GM19099 (cell line): ENCODE data around the gene ZFHX2.

Experiments
- POLR2A ChIP-seq: IDR thresholded peaks from 3 replicates; pipeline ENCODE4 v1.6.1; 2011; ENCODE audit warnings: low read depth; ENCODE audit not compliant: insufficient read length; ENCODE audit errors: extremely low read depth

ZFHX2 gene

DNA sequence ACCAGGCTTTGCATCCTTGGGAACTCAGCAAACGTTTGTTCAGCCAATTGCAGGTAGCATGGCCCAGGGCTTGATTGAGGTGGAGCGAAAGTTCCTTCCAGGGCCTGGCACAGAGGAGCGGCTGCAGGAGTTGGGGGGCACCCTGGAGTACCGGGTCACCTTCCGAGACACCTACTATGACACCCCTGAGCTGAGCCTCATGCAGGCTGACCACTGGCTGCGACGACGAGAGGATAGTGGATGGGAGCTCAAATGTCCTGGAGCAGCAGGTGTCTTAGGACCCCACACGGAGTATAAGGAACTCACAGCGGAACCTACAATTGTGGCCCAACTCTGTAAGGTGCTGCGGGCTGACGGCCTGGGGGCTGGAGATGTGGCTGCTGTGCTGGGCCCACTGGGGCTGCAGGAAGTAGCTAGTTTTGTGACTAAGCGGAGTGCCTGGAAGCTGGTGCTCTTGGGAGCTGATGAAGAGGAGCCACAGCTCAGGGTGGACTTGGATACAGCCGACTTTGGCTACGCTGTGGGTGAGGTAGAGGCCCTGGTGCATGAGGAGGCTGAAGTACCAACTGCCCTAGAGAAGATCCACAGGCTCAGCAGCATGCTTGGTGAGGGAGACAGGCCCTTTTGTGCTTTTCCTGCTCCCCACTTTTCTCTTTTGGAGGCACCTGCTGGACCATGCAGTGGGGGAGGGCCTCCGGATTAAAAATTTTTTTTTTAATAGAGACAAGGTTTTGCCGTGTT is 5.3 kb upstream of the ZFHX2 start:
- peak; percentile 30 for TF ChIP-seq POLR2A

GRCh38 chr14:23555882-23556699 is 4.5 kb upstream of the ZFHX2 start, which contains the start of gene THTPA:
Gene THTPA, plus strand, starts transcription at chr14:23556271. Its CDS starts 487 bp downstream, at chr14:23556758.
- TF ChIP-seq POLR2A: peak; percentile 92

GRCh38 chr14:23555533-23555881 is 3.9 kb upstream of the ZFHX2 start:
- TF ChIP-seq POLR2A: no peak

- no peak for TF ChIP-seq POLR2A
Observed at GRCh38 chr14:23550812-23551265, 726 bp downstream of the ZFHX2 start.

GRCh38 chr14:23550131-23550811 is 1.3 kb downstream of the ZFHX2 start:
- no peak for TF ChIP-seq POLR2A

DNA sequence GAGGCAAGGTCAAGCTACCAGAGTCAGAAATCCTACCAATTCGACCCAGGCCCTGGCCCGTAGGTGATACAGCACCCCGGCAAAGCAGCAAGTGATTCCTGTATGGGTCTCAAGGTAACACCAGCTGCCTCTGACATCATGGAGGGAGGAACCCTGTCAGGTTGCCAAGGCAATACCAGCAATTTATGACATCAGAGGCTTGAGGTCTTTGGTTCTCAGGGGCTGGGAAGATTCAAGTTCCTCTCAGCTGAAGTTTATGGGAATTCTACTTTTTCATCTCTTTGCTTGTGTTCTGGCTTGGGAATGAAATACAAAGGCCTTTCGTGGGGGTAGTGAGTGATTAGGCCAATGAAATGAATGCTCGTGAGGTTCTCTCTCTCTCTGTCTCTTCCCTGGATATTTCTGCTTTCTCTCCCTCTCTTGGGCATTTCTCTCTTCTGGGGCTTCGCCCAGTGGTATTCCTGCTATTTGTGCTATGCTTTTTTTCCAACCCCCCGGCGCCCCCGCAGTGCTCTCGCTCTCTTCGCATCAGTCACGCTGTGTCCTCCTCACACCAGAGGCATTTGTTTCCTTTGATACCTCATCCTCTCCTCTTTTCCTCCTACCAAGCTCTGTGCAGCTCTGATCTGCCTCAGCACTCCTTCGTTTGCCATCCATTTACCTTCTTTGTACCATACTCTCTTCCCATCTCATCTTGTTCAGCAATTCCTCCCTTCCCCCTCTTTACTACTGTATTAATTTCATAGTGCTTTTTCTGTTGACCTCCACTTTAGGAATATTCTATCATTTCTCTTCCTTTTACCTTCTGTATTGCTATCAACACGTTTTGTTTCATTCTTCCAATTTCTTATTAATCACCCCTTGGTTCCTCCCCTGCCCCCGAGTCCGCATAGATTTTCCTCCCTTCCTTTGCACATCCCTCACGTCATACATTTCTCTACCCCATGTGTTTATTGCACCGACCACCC is 2.9 kb downstream of the ZFHX2 start:
- no peak for TF ChIP-seq POLR2A

- TF ChIP-seq POLR2A: no peak
Observed at GRCh38 chr14:23547924-23548323, 3.6 kb downstream of the ZFHX2 start.

GRCh38 chr14:23546450-23547035 is 5.0 kb downstream of the ZFHX2 start:
- TF ChIP-seq POLR2A: no peak

DNA sequence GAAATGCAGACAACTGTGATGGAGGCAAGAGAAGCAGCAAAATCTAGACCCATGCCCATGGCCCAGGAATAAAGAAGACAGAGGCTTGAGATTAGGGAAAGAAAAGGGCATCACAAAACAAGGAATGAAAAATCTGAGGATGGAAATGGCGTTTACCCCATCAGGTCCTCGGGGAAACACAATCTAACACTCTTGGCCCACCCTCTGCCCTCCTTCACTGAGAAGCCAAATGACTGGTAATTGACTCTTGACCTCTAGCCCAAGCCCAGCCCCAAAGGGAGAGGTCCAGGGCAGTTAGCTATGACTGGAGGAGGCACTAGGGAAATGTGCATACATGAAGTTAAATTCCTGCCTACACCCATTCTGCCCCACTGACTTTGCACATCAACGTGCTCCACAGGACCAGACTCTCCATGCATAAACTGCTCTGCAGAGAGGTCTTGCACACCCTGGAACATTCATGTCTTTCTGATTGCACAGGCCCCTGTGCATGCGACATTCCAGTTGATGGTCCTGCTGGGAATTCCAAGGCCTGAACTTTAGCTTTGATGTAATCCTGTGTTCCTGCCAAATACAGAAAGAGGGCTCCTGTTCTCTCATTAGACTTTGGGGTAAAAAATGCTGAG is 5.7 kb downstream of the ZFHX2 start:
- no peak for TF ChIP-seq POLR2A

GRCh38 chr14:23544511-23545447 is 6.8 kb downstream of the ZFHX2 start:
- no peak for TF ChIP-seq POLR2A

DNA sequence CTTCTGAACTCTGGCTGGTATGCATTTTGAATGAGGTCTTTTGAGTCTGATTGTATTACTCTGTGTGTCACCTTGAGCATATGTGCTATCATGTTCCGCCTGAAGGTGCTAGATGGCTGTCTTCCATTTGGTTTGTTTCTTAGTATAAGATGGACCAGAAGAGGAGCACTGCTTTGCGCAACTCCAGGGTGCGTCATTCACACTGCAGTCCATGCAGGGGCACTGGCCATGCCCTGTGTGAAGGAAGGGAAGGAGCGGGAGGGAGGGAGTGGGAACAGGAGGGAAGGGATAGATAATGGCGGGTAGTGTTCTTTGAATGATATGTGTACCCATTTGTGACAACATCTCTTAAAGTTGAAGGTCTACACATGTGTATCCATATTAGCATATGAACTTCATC is 8.2 kb downstream of the ZFHX2 start:
- TF ChIP-seq POLR2A: no peak

DNA sequence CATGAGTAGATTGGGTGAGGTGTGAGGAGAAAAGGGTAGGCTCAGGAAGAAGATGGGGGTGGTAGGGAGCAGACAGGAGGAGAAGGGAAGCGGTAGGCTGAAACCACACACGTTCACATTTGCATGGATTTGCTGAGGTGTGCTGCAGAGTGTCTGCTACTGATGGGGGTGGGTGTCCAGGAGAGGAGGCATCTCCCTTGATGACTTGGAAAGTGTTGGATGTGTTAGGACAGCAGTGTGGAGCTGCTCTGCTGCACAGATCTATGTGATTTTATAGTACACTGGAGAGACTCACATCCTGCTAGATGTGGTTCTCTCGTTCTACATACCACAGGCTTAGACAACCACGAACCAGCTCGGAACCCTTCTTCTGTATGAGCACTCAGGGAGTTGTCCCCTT is 9.3 kb downstream of the ZFHX2 start:
- TF ChIP-seq POLR2A: no peak

GRCh38 chr14:23540141-23540469 is 11.5 kb downstream of the ZFHX2 start:
- no peak for TF ChIP-seq POLR2A
